HG03558 (cell line): Measurements from ENCODE around the gene RASGRF2.
"Not testable (repeated sequence)": the region's sequence is repeated elsewhere in the genome, so short reads cannot be mapped to it uniquely, and the experiment has no call there.

Experiments
- ATAC-seq: cut with Tn5 transposase; IDR thresholded peaks from one replicate; pipeline ENCODE4 v1.9.1; 2021; ENCODE audit warnings: moderate number of reproducible peaks; ENCODE audit not compliant: unreplicated experiment; ENCODE audit errors: extremely low read depth

RASGRF2 gene

DNA sequence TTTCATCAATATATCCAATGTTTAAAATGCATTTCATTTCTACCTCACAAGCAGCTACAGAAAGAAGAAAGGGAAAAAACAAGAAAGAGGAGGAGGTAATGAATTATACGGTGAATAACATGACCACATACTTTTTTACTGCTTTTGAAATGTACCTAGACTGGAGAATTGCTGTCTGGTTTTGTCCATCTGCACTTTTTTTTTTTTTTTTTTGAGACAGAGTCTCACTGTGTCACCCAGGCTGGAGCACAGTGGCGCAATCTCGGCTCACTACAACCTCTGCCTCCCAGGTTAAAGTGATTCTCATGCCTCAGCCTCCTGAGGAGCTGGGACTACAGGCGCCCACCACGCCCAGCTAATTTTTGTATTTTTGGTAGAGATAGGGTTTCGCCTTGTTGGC is 58.4 kb downstream of the RASGRF2 start:
- ATAC-seq = not testable (repeated sequence)

DNA sequence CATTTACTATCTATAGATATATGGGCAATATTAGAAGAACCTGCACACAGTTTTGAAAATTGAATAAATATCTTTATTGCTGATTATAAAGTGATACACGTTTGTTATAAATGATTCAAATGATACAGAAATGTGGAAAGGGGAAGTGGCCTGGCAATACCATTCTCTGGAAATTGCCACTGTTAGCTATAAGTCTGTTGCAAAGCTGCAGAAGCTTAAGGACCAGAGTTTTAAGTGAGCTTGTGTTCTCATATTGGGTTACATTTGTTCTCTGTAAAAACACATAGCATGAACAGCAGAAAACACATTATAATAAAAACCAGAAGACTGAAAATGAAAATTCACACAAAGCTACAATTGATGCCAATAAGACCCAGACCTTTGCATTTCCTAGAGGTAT is 59.6 kb downstream of the RASGRF2 start:
- no peak for ATAC-seq

GRCh38 chr5:81020478-81021167 is 60.5 kb downstream of the RASGRF2 start:
- no peak for ATAC-seq

DNA sequence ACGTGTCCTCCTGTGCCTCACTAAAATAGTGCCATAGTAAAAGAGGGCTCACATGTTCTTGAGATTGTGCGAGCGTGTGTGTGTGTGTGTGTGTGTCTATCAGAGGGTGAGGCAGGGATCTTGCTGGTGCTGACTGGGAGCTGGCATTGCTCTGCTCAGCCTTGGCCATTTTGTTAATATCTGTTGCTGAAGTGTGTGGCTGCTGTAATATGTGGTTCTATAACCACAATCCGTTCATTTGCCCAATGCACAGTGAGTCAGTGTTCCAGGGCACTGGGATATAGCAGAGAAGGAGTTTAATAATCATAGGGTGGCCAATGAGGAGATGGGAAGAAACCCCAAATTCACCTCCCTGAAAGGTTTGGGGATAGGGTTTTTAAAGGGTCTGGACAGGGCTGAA is 61.3 kb downstream of the RASGRF2 start:
- ATAC-seq = no peak

DNA sequence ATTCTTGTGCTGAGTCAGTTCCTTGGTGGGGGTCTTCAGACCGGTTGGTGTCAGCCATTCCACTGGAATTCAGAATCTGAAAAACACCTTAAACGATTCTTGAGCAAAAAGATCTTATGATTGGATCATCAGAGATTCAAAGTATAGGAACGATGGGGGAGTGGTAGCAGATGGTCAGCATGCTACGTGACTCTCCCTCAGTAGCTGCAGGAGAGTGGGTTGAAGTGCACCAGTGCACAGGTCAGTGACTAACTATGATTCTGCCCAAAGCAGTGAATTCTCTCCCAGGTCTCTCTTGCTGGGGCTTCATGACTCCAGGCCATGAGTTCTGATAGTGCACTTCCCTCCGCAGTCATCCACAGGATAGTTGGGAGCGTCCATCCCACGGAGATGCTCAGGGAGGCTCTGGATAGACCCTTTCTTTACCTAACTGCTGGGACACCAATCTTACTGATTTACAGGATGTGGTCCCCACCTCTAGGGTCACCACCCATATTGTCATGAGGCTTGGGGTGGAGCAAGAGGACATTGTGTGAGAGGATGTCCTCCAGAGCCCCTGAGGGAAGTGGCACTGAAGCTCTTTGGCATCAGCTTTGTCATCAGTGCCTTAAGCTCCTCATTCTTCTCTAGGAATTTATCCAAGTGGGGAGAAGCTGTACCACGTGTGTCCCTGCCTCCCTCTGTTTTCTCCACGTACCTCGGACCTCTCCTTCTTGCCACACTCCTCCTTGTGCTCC is 62.0 kb downstream of the RASGRF2 start:
- ATAC-seq = no peak

- ATAC-seq = no peak
These were observed 62.5 kb downstream of the RASGRF2 start for GRCh38 chr5:81022688-81023084.

DNA sequence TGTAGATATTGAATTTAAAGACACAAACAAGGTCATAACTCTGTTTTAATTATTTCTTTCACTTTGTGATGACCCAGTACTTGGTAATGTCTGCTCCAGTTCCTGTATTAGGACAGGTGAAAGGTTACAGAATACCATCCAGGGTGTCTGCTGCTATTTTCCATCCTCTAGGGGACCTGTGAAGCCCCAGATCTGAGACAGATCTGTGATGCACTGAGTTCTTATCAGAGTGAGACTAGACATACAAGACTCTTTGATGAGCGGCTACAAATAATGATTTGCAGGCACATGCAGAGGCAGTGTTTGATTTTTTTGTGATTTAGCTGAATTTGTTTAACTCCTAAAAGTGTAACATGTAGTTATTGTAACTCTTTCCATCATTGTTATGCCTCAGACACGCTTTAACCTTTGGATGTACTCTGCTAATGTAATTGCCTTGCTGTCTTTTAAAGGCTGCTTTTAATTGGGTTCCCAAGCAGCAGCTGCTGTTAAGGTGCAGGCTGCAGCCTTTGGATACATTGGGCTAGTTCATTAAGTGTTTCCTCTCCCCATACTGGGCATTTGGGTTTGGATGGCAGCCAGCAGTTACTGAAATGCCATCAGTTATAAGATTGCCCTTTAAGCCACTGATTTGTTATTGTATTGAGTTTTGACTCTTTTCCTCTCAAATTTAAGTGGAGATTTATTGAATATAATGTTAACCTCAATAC is 63.3 kb downstream of the RASGRF2 start:
- ATAC-seq = no peak

- ATAC-seq = no peak
These were observed 67.4 kb downstream of the RASGRF2 start for GRCh38 chr5:81027481-81028058.

GRCh38 chr5:81028888-81029287 is 68.7 kb downstream of the RASGRF2 start:
- ATAC-seq = not testable (repeated sequence)

- not testable (repeated sequence) for ATAC-seq
These were observed 69.6 kb downstream of the RASGRF2 start for GRCh38 chr5:81029736-81030135.

GRCh38 chr5:81030236-81031034 is 70.3 kb downstream of the RASGRF2 start:
- ATAC-seq = not testable (repeated sequence)

DNA sequence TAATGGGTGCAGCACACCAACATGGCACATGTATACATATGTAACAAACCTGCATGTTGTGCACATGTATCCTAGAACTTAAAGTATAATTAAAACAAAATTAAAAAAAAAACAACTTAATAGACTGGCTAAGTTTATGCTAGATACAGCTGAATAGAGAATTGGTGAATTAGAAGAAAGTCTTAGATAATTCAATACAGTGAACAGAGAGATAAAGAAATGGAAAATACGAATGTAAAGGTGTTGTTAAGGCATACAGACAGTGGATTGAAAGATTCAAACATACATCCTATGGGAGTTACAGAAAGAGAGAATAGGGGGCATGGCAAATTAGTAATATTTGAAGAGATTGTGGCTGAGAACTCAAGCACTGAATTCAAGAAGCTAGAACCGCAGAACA is 75.4 kb downstream of the RASGRF2 start:
- ATAC-seq = no peak

GRCh38 chr5:81038495-81038894 is 78.3 kb downstream of the RASGRF2 start:
- ATAC-seq = no peak

DNA sequence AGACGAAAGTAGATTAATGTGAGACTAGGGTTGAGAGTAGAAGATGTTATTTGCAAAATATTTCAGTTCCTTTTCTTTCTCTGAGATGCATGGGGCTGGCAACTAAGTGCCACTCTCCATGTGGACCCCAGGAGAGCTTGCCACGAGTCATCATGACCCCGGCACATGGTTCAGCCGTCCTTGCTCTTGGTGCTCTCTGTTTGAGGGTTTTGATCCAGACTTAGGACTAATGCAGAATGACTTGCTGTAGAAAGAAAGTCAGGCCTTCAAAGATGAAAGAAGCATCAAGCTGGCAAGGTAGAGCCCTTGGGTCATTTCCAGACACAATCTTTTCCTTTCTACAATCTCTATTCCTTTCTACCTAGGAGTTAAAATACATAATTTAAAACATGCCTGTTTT is 84.7 kb downstream of the RASGRF2 start:
- no peak for ATAC-seq

- no peak for ATAC-seq
These were observed 85.2 kb downstream of the RASGRF2 start for GRCh38 chr5:81045389-81045807.

DNA sequence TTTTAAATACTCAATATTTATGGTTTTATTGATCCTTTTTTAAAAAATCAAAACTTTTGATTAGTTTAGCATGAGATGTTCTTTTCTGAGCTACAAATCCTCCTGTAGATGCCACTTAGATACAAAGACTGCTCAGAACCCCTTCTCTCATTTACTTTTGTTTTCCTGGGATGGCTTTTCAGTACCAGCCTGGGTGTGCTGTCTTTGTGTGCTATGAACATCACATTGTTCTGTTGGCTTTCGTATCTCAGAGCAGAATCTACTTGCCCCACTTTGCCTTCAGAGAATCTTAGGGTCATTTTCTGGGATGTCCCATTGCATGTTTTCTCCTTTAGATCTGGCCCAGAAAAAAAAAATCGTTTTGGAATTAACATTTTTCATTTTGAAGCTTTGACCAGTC is 85.9 kb downstream of the RASGRF2 start:
- no peak for ATAC-seq

GRCh38 chr5:81052325-81052724 is 92.2 kb downstream of the RASGRF2 start:
- ATAC-seq = no peak

DNA sequence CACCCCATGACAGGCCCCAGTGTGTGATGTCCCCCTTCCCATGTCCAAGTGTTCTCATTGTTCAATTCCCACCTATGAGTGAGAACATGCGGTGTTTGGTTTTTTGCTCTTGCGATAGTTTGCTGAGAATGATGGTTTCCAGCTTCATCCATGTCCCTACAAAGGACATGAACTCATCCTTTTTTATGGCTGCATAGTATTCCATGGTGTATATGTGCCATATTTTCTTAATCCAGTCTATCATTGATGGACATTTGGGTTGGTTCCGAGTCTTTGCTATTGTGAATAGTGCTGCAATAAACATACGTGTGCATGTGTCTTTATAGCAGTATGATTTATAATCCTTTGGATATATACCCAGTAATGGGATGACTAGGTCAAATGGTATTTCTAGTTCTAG is 93.1 kb downstream of the RASGRF2 start:
- ATAC-seq = not testable (repeated sequence)

GRCh38 chr5:81058121-81058520 is 98.0 kb downstream of the RASGRF2 start:
- no peak for ATAC-seq

DNA sequence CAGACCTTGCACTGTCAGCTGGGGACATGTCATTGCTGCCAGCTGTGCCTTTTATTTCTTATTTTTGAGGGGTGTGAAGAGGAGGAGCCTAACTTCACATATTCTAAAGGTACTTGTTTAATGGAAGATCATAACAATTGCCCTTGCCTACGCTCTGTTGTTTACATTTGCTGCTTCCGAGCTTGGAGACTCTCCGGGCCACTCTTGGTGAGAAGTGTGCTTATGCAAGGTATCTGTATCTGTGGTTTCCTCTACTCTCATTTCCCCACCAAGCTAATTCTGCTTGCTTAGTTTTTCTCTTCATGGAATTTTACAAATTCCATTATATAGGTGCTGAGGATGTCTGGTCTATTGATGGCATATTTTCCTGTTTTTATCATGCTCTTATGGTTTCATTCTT is 105.3 kb downstream of the RASGRF2 start:
- ATAC-seq = no peak
